ENCODE results near the gene PCCB.

The PCCB gene

GRCh38 chr3:136247855-136248590, 2.1 kb upstream of the PCCB start:
- ChIA-PET POLR2A (interaction anchor here (0.5 to 1.0 kb wide), 2 partner anchors 15 to 52 kb away, joined by 3 to 4 read pairs; partner anchors contain the start of gene MSL2), CTCF (no interaction called here)
- TF ChIP-seq ZNF529 (tag by site-specific recombination; IDR thresholded peaks at IDR 0.05; ENCODE audit: insufficient replicate concordance) (no peak), ZNF175 (tag by site-specific recombination; IDR thresholded peaks at IDR 0.05) (no peak), ZNF416 (tag by site-specific recombination; IDR thresholded peaks at IDR 0.05) (no peak), ZNF148 (tag by site-specific recombination; IDR thresholded peaks at IDR 0.05; ENCODE audit: borderline replicate concordance) (no peak), PBX3 (CRISPR knock-in tag; IDR thresholded peaks at IDR 0.05) (no peak), ZSCAN16 (tag by site-specific recombination; IDR thresholded peaks at IDR 0.05) (no peak), ZNF670 (tag by site-specific recombination; IDR thresholded peaks at IDR 0.05; ENCODE audit: low read depth) (no peak), ZNF112 (tag by site-specific recombination; IDR thresholded peaks at IDR 0.05) (no peak), ZNF571 (tag by site-specific recombination; IDR thresholded peaks at IDR 0.05) (no peak)
- peaks cover 2% of the 10 kb centered on the region for H3K4me1 ChIP-seq (ENCODE audit: control insufficient read depth, insufficient read depth, low read length)
- no peak overlapping the region for H3K27ac ChIP-seq (ENCODE audit: extremely low read depth, low read depth, low read length)
- no peak overlapping the region for H3K4me3 ChIP-seq (ENCODE audit: low read depth, low read length)
- no peaks in the 10 kb centered on the region for H3K36me3 ChIP-seq (ENCODE audit: control insufficient read depth in 2 of 2, insufficient read depth in 1 of 2, low read length in 2 of 2)
- H3K9me3 ChIP-seq (ENCODE audit: control insufficient read depth, insufficient read depth, low read depth, low read length), result no peaks in the 10 kb centered on the region

- Histone ChIP-seq H3K36me3 (ENCODE audit: control insufficient read depth in 2 of 2, insufficient read depth in 1 of 2, low read length in 2 of 2) (no peaks in the 10 kb centered on the region), H3K27ac (ENCODE audit: extremely low read depth, low read depth, low read length) (no peak overlapping the region), H3K4me3 (ENCODE audit: low read depth, low read length) (no peak overlapping the region), H3K9me3 (ENCODE audit: control insufficient read depth, insufficient read depth, low read depth, low read length) (no peaks in the 10 kb centered on the region), H3K4me1 (ENCODE audit: control insufficient read depth, insufficient read depth, low read length) (peaks cover 2% of the 10 kb centered on the region)
- no peak for TF ChIP-seq ZNF362 (tag by site-specific recombination; IDR thresholded peaks at IDR 0.05)
- TF ChIP-seq ZNF366 (tag by site-specific recombination; conservative IDR thresholded peaks at IDR 0.05), result no peak
- no peak for TF ChIP-seq ZNF19 (tag by site-specific recombination; IDR thresholded peaks at IDR 0.05; ENCODE audit: low read depth)
- no peak for TF ChIP-seq ZNF501 (tag by site-specific recombination; IDR thresholded peaks at IDR 0.05)
- TF ChIP-seq OSR2 (tag by site-specific recombination; IDR thresholded peaks at IDR 0.05), result no peak
- no peak for TF ChIP-seq GLI4 (tag by site-specific recombination; IDR thresholded peaks at IDR 0.05)
- TF ChIP-seq KLF8 (tag by site-specific recombination; IDR thresholded peaks at IDR 0.05), result no peak
- no peak for TF ChIP-seq ZNF133 (tag by site-specific recombination; IDR thresholded peaks at IDR 0.05)
- TF ChIP-seq GLIS2 (tag by site-specific recombination; IDR thresholded peaks at IDR 0.05), result no peak
- TF ChIP-seq REPIN1 (tag by site-specific recombination; IDR thresholded peaks at IDR 0.05; ENCODE audit: low read depth), result no peak
- TF ChIP-seq ZNF174 (tag by site-specific recombination; IDR thresholded peaks at IDR 0.05), result no peak
- TF ChIP-seq ZBTB21 (tag by site-specific recombination; IDR thresholded peaks at IDR 0.05), result no peak
- TF ChIP-seq ZNF664 (tag by site-specific recombination; IDR thresholded peaks at IDR 0.05), result no peak
- TF ChIP-seq CTCF (tag by site-specific recombination; IDR thresholded peaks at IDR 0.05), result no peak
- TF ChIP-seq ZNF23 (tag by site-specific recombination; IDR thresholded peaks at IDR 0.05; ENCODE audit: borderline replicate concordance), result no peak
- TF ChIP-seq ZNF426 (tag by site-specific recombination; IDR thresholded peaks at IDR 0.05), result no peak
- TF ChIP-seq ZBTB20 (tag by site-specific recombination; IDR thresholded peaks at IDR 0.05), result no peak
- TF ChIP-seq ZNF585B (tag by site-specific recombination; IDR thresholded peaks at IDR 0.05), result no peak
- TF ChIP-seq ZNF621 (tag by site-specific recombination; IDR thresholded peaks at IDR 0.05), result no peak
- ChIA-PET CTCF (interaction anchor here (0.5 to 0.7 kb wide), 2 partner anchors 9 to 178 kb away, joined by 3 read pairs; no protein-coding TSS in a partner anchor), POLR2A (interaction anchor here (0.7 kb wide), 1 partner anchor 104 kb away, joined by 6 read pairs; no protein-coding TSS in a partner anchor)
These were observed 1.0 kb upstream of the PCCB start for GRCh38 chr3:136249091-136249490.

Measured in HEK293 (cell line).